Fibroblast of the aortic adventitia (primary cell): ENCODE measurements around the gene MAP4K2. TPM values are rescaled to one million over a fixed set of nuclear protein-coding genes. Genes with fewer than 3 reads are reported as not detected.

Source experiments
- DNase-seq: peaks from one replicate; pipeline ENCODE4 v3.0.0-alpha.2; 2010; ENCODE audit warnings: low read depth
- H3K4me3 ChIP-seq: 2 replicates; pipeline ENCODE4 v1.5.1; 2011; ENCODE audit warnings: low read depth, mild to moderate bottlenecking, control low read depth, low read length, moderate library complexity
- CTCF ChIP-seq: IDR thresholded peaks from 2 replicates; pipeline ENCODE4 v1.5.1; 2011; ENCODE audit warnings: mild to moderate bottlenecking, low read length, control low read depth, inconsistent platforms; ENCODE audit not compliant: insufficient read depth
- total RNA-seq: library from RNA; depleted of rRNA; stranded (reverse); fragments of >200 nt; gene quantifications from 2 replicates; pipeline ENCODE4 v1.2.3, GENCODE V29; 2012; ENCODE audit warnings: low replicate concordance

Gene MAP4K2
- total RNA-seq, 1 donor = 9.6 TPM

GRCh38 chr11:64832467-64833197 is 29.6 kb upstream of the MAP4K2 start:
- no peak for DNase-seq
- no peak for TF ChIP-seq CTCF

GRCh38 chr11:64831411-64831891 is 28.4 kb upstream of the MAP4K2 start:
- DNase-seq = no peak
- H3K4me3 ChIP-seq = no peak overlapping the region
- TF ChIP-seq CTCF = no peak

More at GRCh38 chr11:64832467-64833197, 29.6 kb upstream of the MAP4K2 start:
- H3K4me3 ChIP-seq = no peak overlapping the region

GRCh38 chr11:64829536-64830251 is 26.7 kb upstream of the MAP4K2 start:
- no peak for DNase-seq
- no peak for TF ChIP-seq CTCF
- no peak overlapping the region for H3K4me3 ChIP-seq

DNA sequence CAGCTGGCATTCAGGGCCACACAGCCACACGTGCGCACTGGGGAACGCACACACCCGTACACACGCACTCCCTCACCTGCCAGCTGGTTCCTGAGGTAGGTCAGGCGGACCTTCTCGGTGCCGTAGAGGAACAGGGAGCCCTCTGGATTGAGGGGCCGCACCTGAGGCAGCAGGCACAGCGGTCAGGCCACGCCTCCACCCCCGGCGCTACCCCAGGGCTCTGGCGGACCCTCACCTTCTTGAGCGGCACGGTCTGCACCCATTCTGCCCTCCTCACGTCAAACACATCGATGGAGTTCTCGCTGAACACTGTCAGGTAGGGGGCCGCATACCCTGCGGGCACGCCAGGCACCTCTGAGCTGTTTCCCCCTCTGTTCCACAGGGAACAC is 24.4 kb upstream of the MAP4K2 start:
- TF ChIP-seq CTCF = no peak
- DNase-seq = no peak
- H3K4me3 ChIP-seq = no peak overlapping the region

GRCh38 chr11:64826578-64827450 is 23.8 kb upstream of the MAP4K2 start:
- no peak for DNase-seq
- no peak for TF ChIP-seq CTCF

DNA sequence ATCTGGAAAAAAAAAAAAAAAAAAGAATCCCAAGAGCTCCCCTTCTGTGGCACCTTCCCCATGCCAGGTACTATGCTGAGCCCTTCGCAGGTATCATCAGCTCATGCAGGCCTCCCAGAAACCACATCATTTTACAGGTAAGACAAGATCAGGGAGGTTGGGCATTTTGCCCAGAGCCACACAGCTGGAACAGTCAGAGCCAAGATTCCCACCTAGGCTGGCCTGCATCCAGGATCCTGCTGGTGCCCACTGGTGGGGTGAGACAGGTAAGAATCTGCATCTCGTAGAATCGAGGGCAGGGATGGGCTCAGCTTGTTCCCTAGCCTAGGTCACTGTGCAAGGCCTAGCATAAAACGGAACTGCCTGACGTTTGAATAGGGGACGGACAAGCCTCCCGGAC is 23.0 kb upstream of the MAP4K2 start:
- DNase-seq = no peak
- no peak for TF ChIP-seq CTCF

More at GRCh38 chr11:64826578-64827450, 23.8 kb upstream of the MAP4K2 start:
- H3K4me3 ChIP-seq = no peak overlapping the region

More for the DNA sequence above, 23.0 kb upstream of the MAP4K2 start:
- no peak overlapping the region for H3K4me3 ChIP-seq
